ENCODE data around the gene RAPGEF1. TPM values are rescaled to one million over a fixed set of nuclear protein-coding genes. Genes with fewer than 3 reads are reported as not detected.

RAPGEF1 gene
- total and polyA plus RNA-seq, 9 of the 15 experiments (the other 6 are each of a cell fraction or from before 2014, with no cell fraction given): 0.06 to 44.1 (median 19.9) TPM

GRCh38 chr9:131530920-131531832, 208.7 kb downstream of the RAPGEF1 start, which contains the start of gene UCK1:
Gene UCK1 (minus strand): TSS chr9:131531263. CDS start chr9:131531174, 89 bp downstream.
- POLR2A ChIA-PET: interaction anchor here (0.6 kb wide), 1 partner anchor 21 kb away, joined by 3 read pairs; no protein-coding TSS in a partner anchor
- peaks cover 38% of the 10 kb centered on the region; the same call in 2 of the 3 replicates for H3K36me3 ChIP-seq (ENCODE audit: control insufficient read depth, insufficient read depth, low read length)
- in situ Hi-C loops (cut with MboI): no loop called here
- BruUV-seq (replicated peaks): no TSS peak
- H3K9ac ChIP-seq (ENCODE audit: insufficient read depth in 1 of 2, low read depth in 2 of 2, low read length in 2 of 2): peak within 1 kb of the TSS; percentile 77 to 94
- H3K4me3 ChIP-seq: peak within 1 kb of the TSS; percentile 95
- 16% methylated on average over 34 of the region's 103 CpGs for WGBS (ENCODE audit: insufficient coverage, low coverage, missing lambda C conversion rate)
- intact Hi-C loops (cut with micrococcal nuclease): no loop called here
- no peaks in the 10 kb centered on the region for H3K9me1 ChIP-seq (ENCODE audit: control insufficient read depth, insufficient read depth, low read length)
- H3K27ac ChIP-seq (ENCODE audit: extremely low read depth, low read depth, low read length): peak within 1 kb of the TSS; percentile 64
- peaks cover 0 to 2% of the 10 kb centered on the region in 2 experiments; a peak in 1 of 5 replicates for H3K27me3 ChIP-seq (ENCODE audit: control insufficient read depth in 2 of 2, insufficient read depth in 2 of 2, low read length in 2 of 2)
- DNase-seq (ENCODE audit: extremely low read depth in 1 of 4, low spot score in 3 of 4) (peak; percentile 91 to 99 (median 99)), ATAC-seq (peak; percentile 96), FAIRE-seq (no peak)
- no peaks in the 10 kb centered on the region for H4K20me1 ChIP-seq (replicated peaks; ENCODE audit: control insufficient read depth, insufficient read depth, low read length)
- no peaks in the 10 kb centered on the region for H3K9me3 ChIP-seq (replicated peaks; ENCODE audit: control insufficient read depth, insufficient read depth, low read depth, low read length)
- peak within 1 kb of the TSS; percentile 97 for H2AFZ ChIP-seq (ENCODE audit: low read depth, low read length)
- H3K79me2 ChIP-seq (ENCODE audit: control insufficient read depth, insufficient read depth, low read length): peaks cover 14% of the 10 kb centered on the region
- peaks cover 17 to 45% of the 10 kb centered on the region in 2 experiments; a peak in 4 of 5 replicates for H3K4me1 ChIP-seq (replicated peaks in 1 of 2; ENCODE audit: control insufficient read depth in 2 of 2, insufficient read depth in 2 of 2, low read length in 2 of 2)
- H3K4me2 ChIP-seq (ENCODE audit: insufficient read depth, low read length): peak within 1 kb of the TSS; percentile 82
- CTCF ChIA-PET (ENCODE audit: low intra/inter-chr PET ratio): no interaction called here
- TF ChIP-seq THAP12 (CRISPR knock-in tag; IDR thresholded peaks at IDR 0.05) (no peak), ZMIZ1 (IDR thresholded peaks at IDR 0.05; ENCODE audit: low read depth in 2 of 2, low read length in 2 of 2) (no peak), HNRNPL (IDR thresholded peaks at IDR 0.05; ENCODE audit: low read depth, low read length) (0 out of 2 replicates have a peak, but pooled peaks have one; percentile 31), KAT7 (CRISPR knock-in tag; IDR thresholded peaks at IDR 0.05; ENCODE audit: borderline replicate concordance) (no peak), NEUROD1 (IDR thresholded peaks at IDR 0.05; ENCODE audit: borderline replicate concordance, low read depth, low read length, partially characterized antibody) (no peak), RFX5 (IDR thresholded peaks at IDR 0.05; ENCODE audit: low read depth, low read length) (no peak), PKNOX1 (IDR thresholded peaks at IDR 0.05) (no peak), E2F1 (CRISPR knock-in tag; IDR thresholded peaks at IDR 0.05) (no peak), MAZ (CRISPR knock-in tag; conservative IDR thresholded peaks at IDR 0.05 in 1 of 2, IDR thresholded peaks at IDR 0.05 in 1 of 2) (peak in 1 of 2 experiments; percentile 83; a peak in 2 of 4 replicates), ARID1B (IDR thresholded peaks at IDR 0.05) (no peak), ZNF695 (CRISPR knock-in tag; IDR thresholded peaks at IDR 0.05) (no peak)
